ENCODE measurements around the gene CCDC40. TPM values are rescaled to one million over a fixed set of nuclear protein-coding genes. Genes with fewer than 3 reads are reported as not detected.
"Not testable (repeated sequence)": the region's sequence is repeated elsewhere in the genome, so short reads cannot be mapped to it uniquely, and the experiment has no call there.

The CCDC40 gene
- total and polyA plus RNA-seq, 2 donors from 2014 or later: 5.1 to 22.6 TPM

GRCh38 chr17:80087346-80088265 lies 51.2 kb downstream of the CCDC40 start:
- intact Hi-C loops (cut with DNase I): no loop called here
- no peaks in the 10 kb centered on the region for H3K27me3 ChIP-seq (ENCODE audit: control insufficient read depth, insufficient read depth, low read length)
- H3K27ac ChIP-seq (ENCODE audit: low read depth in 2 of 2, low read length in 2 of 2): no peak overlapping the region
- H3K9me3 ChIP-seq (ENCODE audit: control insufficient read depth in 2 of 3, insufficient read depth in 1 of 3, low read length in 3 of 3): no peaks in the 10 kb centered on the region
- TF ChIP-seq CTCF (IDR thresholded peaks at IDR 0.05; ENCODE audit: borderline replicate concordance, extremely low read depth, insufficient read depth): no peak
- DNase-seq (peak in 1 of 5 donors; percentile 60), FAIRE-seq (no peak)
- no peak overlapping the region for H3K4me3 ChIP-seq (ENCODE audit: low read length in 3 of 3)
- H3K4me1 ChIP-seq (ENCODE audit: control insufficient read depth in 2 of 3, insufficient read depth in 2 of 3, low read depth in 1 of 3, low read length in 3 of 3): no peaks in the 10 kb centered on the region
- H3K36me3 ChIP-seq (ENCODE audit: control insufficient read depth in 2 of 3, insufficient read depth in 3 of 3, low read length in 3 of 3): no peaks in the 10 kb centered on the region
- H3K9ac ChIP-seq (ENCODE audit: low read length in 3 of 3): no peak overlapping the region

GRCh38 chr17:80089762-80090161 lies 53.3 kb downstream of the CCDC40 start:
- no peak for FAIRE-seq
- H3K36me3 ChIP-seq (ENCODE audit: control insufficient read depth in 2 of 3, insufficient read depth in 3 of 3, low read length in 3 of 3): no peaks in the 10 kb centered on the region
- no peaks in the 10 kb centered on the region for H3K9me3 ChIP-seq (ENCODE audit: control insufficient read depth in 2 of 3, insufficient read depth in 1 of 3, low read length in 3 of 3)
- peak in 1 of 5 donors; percentile 63 for DNase-seq
- no peak for TF ChIP-seq CTCF (IDR thresholded peaks at IDR 0.05; ENCODE audit: borderline replicate concordance, extremely low read depth, insufficient read depth)
- no peaks in the 10 kb centered on the region for H3K4me1 ChIP-seq (ENCODE audit: control insufficient read depth in 2 of 3, insufficient read depth in 2 of 3, low read depth in 1 of 3, low read length in 3 of 3)
- H3K9ac ChIP-seq (ENCODE audit: low read length in 3 of 3): no peak overlapping the region
- intact Hi-C loops (cut with DNase I): no loop called here
- H3K27me3 ChIP-seq (ENCODE audit: control insufficient read depth, insufficient read depth, low read length): no peaks in the 10 kb centered on the region
- H3K27ac ChIP-seq (ENCODE audit: low read depth in 2 of 2, low read length in 2 of 2): no peak overlapping the region
- no peak overlapping the region for H3K4me3 ChIP-seq (ENCODE audit: low read length in 3 of 3)

GRCh38 chr17:80090164-80090563 lies 53.7 kb downstream of the CCDC40 start:
- H3K27me3 ChIP-seq (ENCODE audit: control insufficient read depth, insufficient read depth, low read length); FAIRE-seq; H3K9me3 ChIP-seq (ENCODE audit: control insufficient read depth in 2 of 3, insufficient read depth in 1 of 3, low read length in 3 of 3); intact Hi-C loops (cut with DNase I); H3K4me1 ChIP-seq (ENCODE audit: control insufficient read depth in 2 of 3, insufficient read depth in 2 of 3, low read depth in 1 of 3, low read length in 3 of 3); H3K4me3 ChIP-seq (ENCODE audit: low read length in 3 of 3); H3K27ac ChIP-seq (ENCODE audit: low read depth in 2 of 2, low read length in 2 of 2); H3K36me3 ChIP-seq (ENCODE audit: control insufficient read depth in 2 of 3, insufficient read depth in 3 of 3, low read length in 3 of 3); H3K9ac ChIP-seq (ENCODE audit: low read length in 3 of 3): not testable (repeated sequence)
- DNase-seq: peak in 1 of 5 donors; percentile 32

- H3K9me3 ChIP-seq (ENCODE audit: control insufficient read depth in 2 of 3, insufficient read depth in 1 of 3, low read length in 3 of 3): no peaks in the 10 kb centered on the region
Observed at GRCh38 chr17:80091376-80091775, 54.9 kb downstream of the CCDC40 start.

More at GRCh38 chr17:80091376-80091775, 54.9 kb downstream of the CCDC40 start:
- Histone ChIP-seq H3K9ac (ENCODE audit: low read length in 3 of 3) (no peak overlapping the region), H3K36me3 (ENCODE audit: control insufficient read depth in 2 of 3, insufficient read depth in 3 of 3, low read length in 3 of 3) (no peaks in the 10 kb centered on the region), H3K4me1 (ENCODE audit: control insufficient read depth in 2 of 3, insufficient read depth in 2 of 3, low read depth in 1 of 3, low read length in 3 of 3) (no peaks in the 10 kb centered on the region), H3K4me3 (ENCODE audit: low read length in 3 of 3) (no peak overlapping the region), H3K27me3 (ENCODE audit: control insufficient read depth, insufficient read depth, low read length) (no peaks in the 10 kb centered on the region), H3K27ac (ENCODE audit: low read depth in 2 of 2, low read length in 2 of 2) (no peak overlapping the region)
- FAIRE-seq: no peak
- intact Hi-C loops (cut with DNase I): no loop called here
- TF ChIP-seq CTCF (IDR thresholded peaks at IDR 0.05; ENCODE audit: borderline replicate concordance, extremely low read depth, insufficient read depth): no peak
- no peak for DNase-seq

Measured in kidney (tissue), 14 donors.